ENCODE measurements around the gene MED16.

The MED16 gene

GRCh38 chr19:911197-912033, 18.4 kb upstream of the MED16 start:
- no peaks in the 10 kb centered on the region for H3K27me3 ChIP-seq (ENCODE audit: low read length)
- H2AFZ ChIP-seq (ENCODE audit: low read depth, low read length, severe bottlenecking) = no peak overlapping the region
- no peaks in the 10 kb centered on the region for H4K20me1 ChIP-seq (ENCODE audit: low read depth, low read length)
- no peak overlapping the region for H3K4me2 ChIP-seq (ENCODE audit: low read depth, low read length, poor library complexity, severe bottlenecking)
- H3K27ac ChIP-seq (ENCODE audit: low read depth, low read length) = no peak overlapping the region
- no peaks in the 10 kb centered on the region for H3F3A ChIP-seq (ENCODE audit: insufficient read depth)
- no peak overlapping the region for H3K9ac ChIP-seq (ENCODE audit: low read length)
- H3K36me3 ChIP-seq (ENCODE audit: low read length) = no peaks in the 10 kb centered on the region
- H3K4me3 ChIP-seq (ENCODE audit: insufficient read depth, low read length, poor library complexity, severe bottlenecking) = no peak overlapping the region
- H3K9me2 ChIP-seq (replicated peaks; ENCODE audit: insufficient read depth, low read length) = no peaks in the 10 kb centered on the region
- no peaks in the 10 kb centered on the region for H3K79me2 ChIP-seq (ENCODE audit: insufficient read depth, low read length)
- no peaks in the 10 kb centered on the region for H3K9me3 ChIP-seq (ENCODE audit: insufficient read depth, low read length)
- TF ChIP-seq CTCF (IDR thresholded peaks at IDR 0.05; ENCODE audit: insufficient read depth, low read length, poor library complexity, severe bottlenecking) = no peak
- TF ChIP-seq EZH2phosphoT487 (conservative IDR thresholded peaks at IDR 0.05; ENCODE audit: low read length) = no peak

DNA sequence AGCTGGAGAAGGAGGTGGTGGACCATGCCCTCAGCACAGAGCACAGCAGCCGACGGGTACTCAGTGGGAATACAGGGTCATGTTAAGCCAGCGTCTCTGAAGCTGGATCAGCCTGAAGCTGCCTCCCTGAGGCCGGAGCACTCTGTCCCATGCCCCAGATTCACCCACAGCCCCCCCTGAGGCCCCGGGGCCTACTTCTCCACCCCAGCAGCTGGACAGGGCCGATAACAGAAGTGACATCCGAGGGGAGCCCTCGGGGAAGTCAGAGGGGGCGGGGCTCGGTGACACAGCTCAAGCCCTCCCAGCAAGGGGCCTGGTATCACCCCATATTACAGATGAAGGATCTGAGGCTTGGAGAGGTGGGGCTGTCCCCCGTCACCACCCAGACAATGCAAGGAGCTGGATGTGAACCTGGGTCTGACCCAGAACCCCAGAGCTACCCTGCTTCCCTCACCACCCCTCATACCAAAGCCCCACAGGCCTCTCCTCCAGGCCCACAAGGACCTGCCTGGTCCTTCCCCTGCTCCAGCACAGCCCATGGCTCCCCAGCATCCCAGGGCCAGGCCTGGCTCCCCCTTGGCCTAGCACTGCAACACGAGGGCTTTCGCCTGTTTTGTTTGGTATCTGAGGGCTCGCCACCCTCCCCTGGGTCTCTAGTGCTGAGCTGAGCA, 14.3 kb upstream of the MED16 start:
- no peak overlapping the region for H3K4me3 ChIP-seq (ENCODE audit: insufficient read depth, low read length, poor library complexity, severe bottlenecking)
- no peaks in the 10 kb centered on the region for H4K20me1 ChIP-seq (ENCODE audit: low read depth, low read length)
- no peak for TF ChIP-seq CTCF (IDR thresholded peaks at IDR 0.05; ENCODE audit: insufficient read depth, low read length, poor library complexity, severe bottlenecking)
- TF ChIP-seq EZH2phosphoT487 (conservative IDR thresholded peaks at IDR 0.05; ENCODE audit: low read length) = no peak
- no peaks in the 10 kb centered on the region for H3K79me2 ChIP-seq (ENCODE audit: insufficient read depth, low read length)
- no peak overlapping the region for H3K9ac ChIP-seq (ENCODE audit: low read length)
- no peaks in the 10 kb centered on the region for H3K9me3 ChIP-seq (ENCODE audit: insufficient read depth, low read length)
- no peak overlapping the region for H3K27ac ChIP-seq (ENCODE audit: low read depth, low read length)
- no peak overlapping the region for H3K4me2 ChIP-seq (ENCODE audit: low read depth, low read length, poor library complexity, severe bottlenecking)
- H3K36me3 ChIP-seq (ENCODE audit: low read length) = no peaks in the 10 kb centered on the region
- no peaks in the 10 kb centered on the region for H3K9me2 ChIP-seq (replicated peaks; ENCODE audit: insufficient read depth, low read length)
- no peak overlapping the region for H2AFZ ChIP-seq (ENCODE audit: low read depth, low read length, severe bottlenecking)
- no peaks in the 10 kb centered on the region for H3F3A ChIP-seq (ENCODE audit: insufficient read depth)
- no peaks in the 10 kb centered on the region for H3K27me3 ChIP-seq (ENCODE audit: low read length)

GRCh38 chr19:906480-906879, 13.5 kb upstream of the MED16 start:
- Histone ChIP-seq H3K9ac (ENCODE audit: low read length) (no peak overlapping the region), H3K4me2 (ENCODE audit: low read depth, low read length, poor library complexity, severe bottlenecking) (no peak overlapping the region), H3K27me3 (ENCODE audit: low read length) (no peaks in the 10 kb centered on the region), H3K9me2 (replicated peaks; ENCODE audit: insufficient read depth, low read length) (no peaks in the 10 kb centered on the region), H3K4me3 (ENCODE audit: insufficient read depth, low read length, poor library complexity, severe bottlenecking) (no peak overlapping the region), H4K20me1 (ENCODE audit: low read depth, low read length) (no peaks in the 10 kb centered on the region), H2AFZ (ENCODE audit: low read depth, low read length, severe bottlenecking) (no peak overlapping the region), H3F3A (ENCODE audit: insufficient read depth) (no peaks in the 10 kb centered on the region), H3K36me3 (ENCODE audit: low read length) (no peaks in the 10 kb centered on the region), H3K79me2 (ENCODE audit: insufficient read depth, low read length) (no peaks in the 10 kb centered on the region), H3K9me3 (ENCODE audit: insufficient read depth, low read length) (no peaks in the 10 kb centered on the region), H3K27ac (ENCODE audit: low read depth, low read length) (no peak overlapping the region)
- TF ChIP-seq CTCF (IDR thresholded peaks at IDR 0.05; ENCODE audit: insufficient read depth, low read length, poor library complexity, severe bottlenecking) = no peak
- no peak for TF ChIP-seq EZH2phosphoT487 (conservative IDR thresholded peaks at IDR 0.05; ENCODE audit: low read length)
